Activated naive CD8-positive, alpha-beta T cell treated with anti-CD3 and anti-CD28 coated beads for 36 hours (primary cell): ENCODE data around the gene TCF3. TPM values are rescaled to one million over a fixed set of nuclear protein-coding genes. Genes with fewer than 3 reads are reported as not detected.
"Not testable (repeated sequence)": the region's sequence is repeated elsewhere in the genome, so short reads cannot be mapped to it uniquely, and the experiment has no call there.

Source experiments
- DNase-seq: peaks from one replicate; pipeline ENCODE4 v3.0.0; 2021
- H3K27ac Mint-ChIP-seq: one replicate; pipeline ENCODE4 v1.8.0; 2022; ENCODE audit warnings: mild to moderate bottlenecking, moderate library complexity, mixed read lengths
- H3K27me3 Mint-ChIP-seq: one replicate; pipeline ENCODE4 v1.8.0; 2022; ENCODE audit warnings: mild to moderate bottlenecking, mixed read lengths
- H3K36me3 Mint-ChIP-seq: one replicate; pipeline ENCODE4 v1.8.0; 2021; ENCODE audit warnings: mild to moderate bottlenecking, mixed read lengths
- H3K4me1 Mint-ChIP-seq: one replicate; pipeline ENCODE4 v1.8.0; 2021; ENCODE audit warnings: mixed read lengths
- H3K4me3 Mint-ChIP-seq: one replicate; pipeline ENCODE4 v1.8.0; 2022; ENCODE audit warnings: mild to moderate bottlenecking, moderate library complexity, mixed read lengths
- H3K9me3 Mint-ChIP-seq: one replicate; pipeline ENCODE4 v1.8.0; 2022; ENCODE audit warnings: mixed read lengths
- total RNA-seq, 2 experiments: library from RNA; stranded (reverse); gene quantifications; one replicate each; pipeline ENCODE4 v1.2.3, GENCODE V29; 2021

The TCF3 gene
- total RNA-seq, result 100 to 1,000 TPM; 106 TPM

DNA sequence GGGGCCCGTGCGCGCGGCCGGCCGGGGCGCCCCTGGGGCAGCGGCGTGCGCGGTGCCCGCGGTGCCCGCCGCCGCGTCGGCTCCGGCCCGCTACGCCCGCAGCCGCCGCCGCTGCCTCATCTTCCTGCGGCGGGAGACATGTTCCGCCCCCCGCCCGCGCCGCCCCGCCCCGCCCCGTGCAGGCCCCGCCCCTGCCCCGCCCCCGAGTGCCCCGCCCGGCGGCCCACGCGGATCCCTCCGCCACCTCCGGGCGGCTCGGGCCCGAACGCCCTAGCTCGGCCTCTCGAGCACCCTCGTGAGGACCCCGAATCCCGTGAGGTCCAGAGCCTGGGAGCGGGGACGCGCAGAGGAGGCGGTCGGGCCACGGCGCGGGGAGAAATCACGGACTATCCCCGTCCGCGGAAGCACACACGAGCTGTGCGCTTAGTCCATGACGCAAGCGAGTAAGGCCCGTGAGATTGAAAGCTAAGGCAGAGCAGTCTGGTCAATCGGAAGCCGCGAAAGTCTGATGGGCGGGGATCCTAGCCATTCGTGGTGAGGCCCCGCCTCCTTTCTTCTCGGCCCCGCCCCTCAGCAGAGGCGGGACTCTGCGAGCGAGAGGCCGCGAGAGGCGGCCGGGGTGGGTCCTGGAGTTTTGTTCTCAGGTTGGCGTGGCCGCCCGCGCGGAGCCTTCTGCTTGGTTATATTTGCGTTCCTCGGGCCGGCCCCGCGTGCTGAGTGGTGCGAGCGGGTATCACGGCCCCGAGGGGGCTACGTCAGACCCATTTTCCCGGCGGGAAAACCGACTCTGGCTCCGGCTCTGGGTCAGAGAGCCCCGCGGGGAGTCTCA lies at the start of gene TCF3:
TCF3 (minus strand) TSS at position 145 of the 829 bp plus-strand sequence. CDS start 2,367 bp downstream, outside the sequence.
- DNase-seq, result peak; percentile 98
- peak within 1 kb of the TSS; percentile 95 for H3K27ac Mint-ChIP-seq
- H3K36me3 Mint-ChIP-seq, result peaks cover 8% of the 10 kb centered on the region
- H3K4me1 Mint-ChIP-seq, result peaks cover 23% of the 10 kb centered on the region
- no peaks in the 10 kb centered on the region for H3K9me3 Mint-ChIP-seq
- H3K4me3 Mint-ChIP-seq, result peak within 1 kb of the TSS; percentile 88
- H3K27me3 Mint-ChIP-seq, result no peaks in the 10 kb centered on the region

DNA sequence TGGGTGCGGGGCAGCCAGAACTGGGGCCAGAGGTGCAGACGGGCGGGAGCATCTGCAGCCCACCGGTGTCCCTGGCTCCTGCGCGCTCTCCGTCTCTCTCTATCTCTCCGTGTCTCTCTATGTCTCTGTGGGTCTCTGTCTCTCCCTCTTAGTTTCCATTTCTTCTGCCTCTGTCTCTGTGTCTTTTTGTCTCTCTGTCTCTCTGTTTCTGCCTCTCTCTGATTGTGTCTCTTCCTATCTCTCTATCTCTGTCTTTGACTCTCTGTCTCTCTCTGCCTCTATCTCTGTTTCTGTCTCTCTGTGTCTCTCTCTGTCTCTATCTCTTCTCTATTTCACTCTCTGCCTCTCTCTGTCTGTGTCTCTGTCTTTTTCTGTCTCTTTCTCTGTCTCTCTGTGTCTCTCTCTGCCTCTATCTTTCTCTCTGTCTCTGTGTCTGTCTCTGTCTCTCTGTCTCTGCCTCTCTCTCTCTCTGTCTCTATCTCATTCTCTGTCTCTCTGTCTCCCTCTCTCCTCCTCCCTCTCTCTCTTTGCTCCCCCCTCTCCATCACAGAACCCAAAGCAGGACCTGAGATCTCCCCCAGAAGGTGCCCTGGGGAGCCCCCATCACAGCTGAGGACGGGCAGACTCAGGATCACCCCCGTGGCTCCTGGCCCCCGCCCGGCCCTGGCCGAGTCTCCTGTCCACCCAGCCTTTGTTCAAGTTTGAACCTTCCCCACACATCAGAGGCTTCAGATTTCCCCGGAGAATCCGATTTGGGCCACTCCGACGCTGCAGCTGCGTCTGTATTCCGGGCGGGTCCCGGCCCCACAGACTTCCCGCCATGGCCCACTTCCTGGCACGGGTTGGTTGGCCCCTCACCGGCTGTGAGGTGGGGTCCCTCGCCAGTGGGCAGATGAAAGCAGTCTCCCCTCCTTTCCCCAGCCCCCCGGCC lies 48.6 kb upstream of the TCF3 start:
- Mint-ChIP-seq H3K36me3 (peaks cover 2% of the 10 kb centered on the region), H3K27ac (no peak overlapping the region), H3K27me3 (peaks cover 41% of the 10 kb centered on the region), H3K9me3 (peaks cover 2% of the 10 kb centered on the region), H3K4me3 (no peak overlapping the region), H3K4me1 (peaks cover 7% of the 10 kb centered on the region)
- DNase-seq, result no peak

DNA sequence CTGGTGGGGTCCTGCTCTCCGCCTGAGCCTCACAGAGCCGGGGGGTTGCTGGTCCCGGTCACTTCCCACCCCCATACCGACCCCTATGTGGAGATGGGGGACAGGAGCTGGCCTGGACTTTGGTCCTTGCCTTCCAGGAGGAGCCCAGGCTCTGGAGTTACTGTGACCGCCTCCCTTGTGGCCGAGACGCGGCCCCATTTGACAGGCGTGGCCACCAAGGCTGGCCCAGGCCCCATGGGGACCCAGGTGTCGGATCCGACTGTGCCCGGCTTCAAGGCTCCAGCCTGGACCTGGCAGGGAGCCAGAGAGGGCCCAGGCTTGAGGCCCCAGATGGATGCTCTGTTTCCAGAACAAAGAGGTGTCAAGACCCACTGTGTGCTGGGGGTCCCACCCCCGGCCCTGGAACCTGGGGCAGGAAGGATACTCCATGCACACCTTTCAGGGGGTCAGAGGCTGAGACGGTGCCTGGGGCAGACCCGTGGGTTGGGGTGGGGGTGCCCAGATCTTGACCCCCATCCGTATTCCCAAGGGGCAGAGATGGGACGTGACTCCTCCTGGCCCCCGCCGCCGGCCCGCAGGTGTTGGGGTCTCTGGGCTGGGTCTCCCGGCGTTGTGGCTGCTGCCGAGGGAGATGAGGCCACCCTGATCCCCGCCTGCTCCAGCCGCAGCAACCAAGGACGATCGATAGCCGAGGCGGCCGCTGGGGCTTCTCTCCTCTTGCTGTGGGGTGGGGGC lies 47.8 kb upstream of the TCF3 start:
- Mint-ChIP-seq H3K27ac (no peak overlapping the region), H3K27me3 (peaks cover 35% of the 10 kb centered on the region)

DNA sequence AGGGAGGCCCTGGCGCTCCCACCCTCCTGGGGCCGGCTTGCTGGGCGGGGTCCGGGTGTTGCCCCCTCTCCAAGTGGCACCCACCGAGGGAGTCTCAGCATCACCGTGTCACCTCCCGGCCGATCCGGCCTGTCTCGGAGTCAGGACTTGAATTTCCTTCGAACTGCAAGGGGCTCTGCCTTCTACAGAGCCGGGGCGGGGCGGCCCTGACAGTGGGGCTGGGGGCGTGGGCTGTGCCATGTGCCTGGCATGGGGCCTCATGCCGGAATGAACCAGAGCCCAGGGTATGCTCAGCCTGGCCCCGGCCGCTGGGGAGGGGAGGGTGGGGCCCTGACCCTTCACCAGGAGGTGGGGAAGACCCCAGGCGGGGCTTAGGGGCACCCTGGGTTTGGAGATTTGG lies 47.0 kb upstream of the TCF3 start:
- peaks cover 7% of the 10 kb centered on the region for H3K4me1 Mint-ChIP-seq
- peaks cover 34% of the 10 kb centered on the region for H3K27me3 Mint-ChIP-seq
- no peak for DNase-seq
- H3K36me3 Mint-ChIP-seq, result peaks cover 5% of the 10 kb centered on the region
- H3K27ac Mint-ChIP-seq, result no peak overlapping the region
- H3K4me3 Mint-ChIP-seq, result no peak overlapping the region
- peaks cover 14% of the 10 kb centered on the region for H3K9me3 Mint-ChIP-seq

More for the DNA sequence above, 47.8 kb upstream of the TCF3 start:
- no peak for DNase-seq
- H3K36me3 Mint-ChIP-seq, result peaks cover 4% of the 10 kb centered on the region
- no peak overlapping the region for H3K4me3 Mint-ChIP-seq
- peaks cover 7% of the 10 kb centered on the region for H3K4me1 Mint-ChIP-seq
- peaks cover 10% of the 10 kb centered on the region for H3K9me3 Mint-ChIP-seq

DNA sequence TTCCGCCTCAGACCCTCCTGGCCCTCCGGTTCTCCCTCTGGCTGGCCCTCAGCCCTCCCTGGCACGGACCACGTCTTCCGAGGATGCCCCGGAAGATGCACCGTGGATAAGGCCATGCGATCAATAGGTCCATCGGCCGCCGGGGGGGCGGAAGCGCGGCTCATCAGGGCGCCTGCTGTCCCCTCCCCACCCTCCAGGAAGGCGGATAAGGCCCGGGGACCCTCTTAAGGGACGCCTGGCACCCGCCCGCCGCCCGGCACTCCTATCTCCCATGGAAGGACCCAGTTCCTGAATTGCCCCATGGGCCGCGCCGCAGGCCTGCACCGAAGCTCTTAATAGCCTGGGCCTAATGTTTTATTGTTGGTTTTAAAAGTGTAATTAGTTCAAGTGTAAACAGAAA lies 46.2 kb upstream of the TCF3 start:
- Mint-ChIP-seq H3K36me3 (peaks cover 6% of the 10 kb centered on the region), H3K4me3 (no peak overlapping the region), H3K27me3 (peaks cover 39% of the 10 kb centered on the region), H3K9me3 (peaks cover 16% of the 10 kb centered on the region), H3K27ac (no peak overlapping the region), H3K4me1 (peaks cover 7% of the 10 kb centered on the region)
- no peak for DNase-seq

DNA sequence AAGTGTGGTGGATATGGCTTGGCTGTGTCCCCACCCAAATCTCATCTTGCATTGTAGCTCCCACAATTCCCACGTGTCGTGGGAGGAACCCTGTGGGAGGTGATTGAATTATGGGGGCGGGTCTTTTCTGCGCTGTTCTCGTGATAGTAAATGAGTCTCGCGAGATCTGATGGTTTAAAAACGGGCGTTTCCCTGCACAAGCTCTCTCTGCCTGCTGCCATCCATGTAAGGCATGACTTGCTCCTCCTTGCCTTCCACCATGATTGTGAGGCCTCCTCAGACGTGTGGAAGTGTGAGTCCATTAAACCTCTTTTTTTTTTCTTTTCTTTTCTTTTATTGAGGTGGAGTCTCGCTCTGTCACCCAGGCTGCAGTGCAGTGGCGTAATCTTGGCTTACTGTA lies 43.1 kb upstream of the TCF3 start:
- peaks cover 49% of the 10 kb centered on the region for H3K27me3 Mint-ChIP-seq
- not testable (repeated sequence) for H3K36me3 Mint-ChIP-seq, DNase-seq, H3K27ac Mint-ChIP-seq, H3K4me1 Mint-ChIP-seq, H3K4me3 Mint-ChIP-seq
- peaks cover 16% of the 10 kb centered on the region for H3K9me3 Mint-ChIP-seq

DNA sequence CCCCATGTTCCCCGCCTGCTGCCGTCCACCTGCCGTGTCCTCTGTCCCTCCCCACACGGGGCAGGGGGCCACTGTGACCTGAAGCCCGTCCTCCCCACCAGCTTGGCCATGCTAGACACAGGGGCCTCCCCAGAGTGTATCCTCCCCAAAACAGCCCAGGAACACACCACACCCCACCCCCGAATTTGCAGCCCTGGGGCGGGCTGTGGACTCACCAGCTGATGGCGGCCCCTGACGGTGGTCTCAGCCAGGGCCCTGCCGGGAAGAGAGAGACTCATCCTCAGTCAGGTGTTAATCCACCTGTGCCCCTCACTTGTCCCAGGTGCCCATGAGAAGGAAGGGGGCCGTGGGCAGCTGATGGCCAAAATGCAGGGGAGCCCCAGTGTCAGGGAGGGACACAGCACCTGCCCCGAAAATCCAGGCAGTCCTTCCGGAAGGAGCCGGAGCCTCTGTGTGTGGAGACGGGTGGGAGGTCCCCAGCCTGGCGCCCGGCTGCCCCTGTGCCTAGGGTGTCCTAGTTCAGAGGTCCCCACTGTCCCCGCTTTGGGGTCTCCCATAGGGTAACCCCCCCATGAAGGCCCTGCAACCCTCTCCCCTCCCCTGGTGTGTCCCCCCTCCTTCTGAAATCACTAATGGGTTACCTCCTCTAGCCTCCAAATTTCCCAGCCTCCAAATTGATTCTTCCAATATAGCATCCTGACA lies 39.3 kb upstream of the TCF3 start:
- Mint-ChIP-seq H3K27me3 (peaks cover 70% of the 10 kb centered on the region), H3K27ac (no peak overlapping the region), H3K4me3 (no peak overlapping the region), H3K4me1 (no peaks in the 10 kb centered on the region), H3K9me3 (peaks cover 16% of the 10 kb centered on the region), H3K36me3 (peaks cover 6% of the 10 kb centered on the region)
- DNase-seq, result no peak

DNA sequence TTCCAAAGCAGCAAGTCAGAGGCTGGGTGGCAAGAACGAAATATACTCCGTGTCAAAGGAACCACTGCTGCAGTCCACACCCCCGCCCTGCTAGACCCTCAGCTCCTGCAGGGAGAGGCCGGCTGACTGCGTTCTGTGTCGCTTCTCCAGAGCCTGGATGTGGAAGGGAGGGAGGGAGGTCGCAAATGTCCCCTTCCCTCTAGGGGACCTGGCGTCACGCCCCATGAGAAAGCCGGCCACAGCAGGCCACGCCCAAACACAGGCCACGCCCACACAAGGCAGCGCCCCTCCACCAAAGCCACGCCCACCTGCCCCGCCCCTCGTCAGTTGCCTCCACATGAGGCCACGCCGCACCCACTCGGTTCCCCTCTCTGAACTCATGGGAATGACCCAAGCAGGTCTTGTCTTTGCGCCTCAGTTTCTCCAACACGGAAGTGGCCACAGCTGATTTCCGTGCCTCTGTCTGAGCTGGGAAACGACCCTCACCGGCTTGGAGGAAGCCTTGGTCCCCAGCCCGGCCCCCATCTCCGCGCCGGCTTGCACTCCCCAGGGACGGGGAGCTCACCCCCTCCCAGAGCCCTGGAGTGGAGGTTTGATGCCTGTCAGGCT lies 38.4 kb upstream of the TCF3 start:
- Mint-ChIP-seq H3K27me3 (peaks cover 74% of the 10 kb centered on the region), H3K27ac (no peak overlapping the region), H3K4me3 (no peak overlapping the region), H3K9me3 (peaks cover 12% of the 10 kb centered on the region), H3K36me3 (peaks cover 4% of the 10 kb centered on the region), H3K4me1 (no peaks in the 10 kb centered on the region)
- peak; percentile 67 for DNase-seq

DNA sequence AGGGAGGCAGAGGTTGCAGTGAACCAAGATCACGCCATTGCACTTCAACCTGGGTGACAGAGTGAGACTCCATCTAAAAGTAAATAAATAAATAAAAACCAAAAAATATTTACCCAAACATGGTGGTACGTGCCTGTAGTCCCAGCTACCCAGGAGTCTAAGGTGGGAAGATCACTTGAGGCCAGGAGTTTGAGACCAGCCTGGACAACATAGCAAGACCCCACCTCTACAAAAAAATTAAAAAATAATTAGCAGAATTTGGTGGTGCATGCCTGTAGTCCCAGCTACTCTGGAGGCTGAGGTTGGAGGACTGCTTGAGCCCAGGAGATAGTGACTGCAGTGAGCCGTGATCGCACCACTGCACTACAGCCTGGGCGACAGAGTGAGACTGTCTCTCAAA lies 33.4 kb upstream of the TCF3 start:
- H3K27ac Mint-ChIP-seq, DNase-seq, H3K36me3 Mint-ChIP-seq, H3K4me3 Mint-ChIP-seq, H3K4me1 Mint-ChIP-seq, H3K9me3 Mint-ChIP-seq: not testable (repeated sequence)
- peaks cover 61% of the 10 kb centered on the region for H3K27me3 Mint-ChIP-seq

DNA sequence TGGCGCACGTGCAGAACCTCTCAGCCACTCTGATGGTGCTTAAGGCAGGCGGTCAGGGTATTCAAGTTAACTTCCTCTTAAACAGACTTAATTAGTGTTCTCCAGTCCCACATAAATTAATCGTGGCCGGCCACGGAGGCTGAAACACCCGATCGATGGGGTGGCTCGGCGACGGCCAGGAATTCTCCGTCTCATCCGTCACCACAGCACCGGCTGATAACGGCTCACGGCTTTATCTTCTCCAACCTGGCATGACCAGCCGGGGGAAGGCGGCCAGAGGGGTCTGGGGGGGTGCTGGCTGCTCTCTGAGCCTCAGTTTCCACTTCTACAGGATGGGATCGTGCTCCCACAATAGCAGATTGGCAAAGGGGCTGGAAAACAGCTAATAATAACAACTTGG lies 32.6 kb upstream of the TCF3 start:
- Mint-ChIP-seq H3K27ac (no peak overlapping the region), H3K36me3 (no peaks in the 10 kb centered on the region), H3K4me1 (no peaks in the 10 kb centered on the region), H3K9me3 (no peaks in the 10 kb centered on the region), H3K27me3 (peaks cover 61% of the 10 kb centered on the region), H3K4me3 (no peak overlapping the region)
- no peak for DNase-seq

DNA sequence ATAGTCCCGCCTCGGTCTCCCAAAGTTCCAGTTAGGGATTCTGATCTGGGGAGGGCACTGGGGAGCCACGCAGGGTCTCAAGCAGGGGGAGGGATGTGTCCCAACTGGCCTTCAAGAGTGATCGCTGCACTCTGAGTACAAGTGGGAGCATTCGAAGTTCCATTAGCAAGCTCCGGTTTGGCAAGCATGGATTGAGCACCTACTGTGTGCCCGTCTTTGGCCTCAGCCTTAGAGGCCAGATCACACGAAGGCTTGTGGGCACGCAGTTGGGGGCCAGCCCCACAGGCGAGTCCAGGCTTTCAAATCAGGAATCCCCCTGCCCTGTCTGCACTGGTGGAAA lies 32.1 kb upstream of the TCF3 start:
- no peak overlapping the region for H3K27ac Mint-ChIP-seq
- no peak for DNase-seq
- H3K4me1 Mint-ChIP-seq, result no peaks in the 10 kb centered on the region
- no peaks in the 10 kb centered on the region for H3K36me3 Mint-ChIP-seq
- H3K9me3 Mint-ChIP-seq, result no peaks in the 10 kb centered on the region
- peaks cover 63% of the 10 kb centered on the region for H3K27me3 Mint-ChIP-seq
- H3K4me3 Mint-ChIP-seq, result no peak overlapping the region

DNA sequence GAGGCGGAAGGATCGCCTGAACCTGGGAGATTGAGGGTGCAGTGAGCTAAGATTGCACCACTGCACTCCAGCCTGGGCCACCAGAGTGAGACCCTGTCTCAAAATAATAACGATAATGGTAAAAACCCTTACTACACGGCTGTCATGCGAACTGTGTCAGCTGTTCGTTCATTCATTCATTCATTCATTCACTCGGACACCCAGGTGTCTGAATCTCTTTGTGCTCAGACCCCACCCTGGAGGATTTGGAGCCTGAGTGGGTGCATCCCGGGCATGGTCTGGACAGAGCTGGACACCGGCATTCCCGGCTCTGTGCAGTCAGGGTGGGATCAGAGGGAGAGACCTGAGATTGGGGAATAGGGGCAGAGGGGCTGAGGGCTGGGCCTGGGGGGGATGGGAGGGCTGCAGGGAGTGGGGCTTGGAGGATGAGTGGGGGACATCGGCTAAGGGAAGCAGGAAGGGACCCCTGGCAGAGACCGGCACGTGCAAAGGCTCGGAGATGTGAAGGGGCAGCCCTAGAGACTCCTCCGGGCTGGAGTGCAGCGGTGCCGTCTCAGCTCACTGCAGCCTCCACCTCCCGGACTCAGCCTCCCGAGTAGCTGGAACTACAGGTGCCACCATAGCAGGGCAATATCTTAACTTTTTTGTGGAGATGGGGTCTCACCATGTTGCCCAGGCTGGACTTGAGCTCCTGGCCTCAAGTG lies 31.6 kb upstream of the TCF3 start:
- no peaks in the 10 kb centered on the region for H3K36me3 Mint-ChIP-seq

DNA sequence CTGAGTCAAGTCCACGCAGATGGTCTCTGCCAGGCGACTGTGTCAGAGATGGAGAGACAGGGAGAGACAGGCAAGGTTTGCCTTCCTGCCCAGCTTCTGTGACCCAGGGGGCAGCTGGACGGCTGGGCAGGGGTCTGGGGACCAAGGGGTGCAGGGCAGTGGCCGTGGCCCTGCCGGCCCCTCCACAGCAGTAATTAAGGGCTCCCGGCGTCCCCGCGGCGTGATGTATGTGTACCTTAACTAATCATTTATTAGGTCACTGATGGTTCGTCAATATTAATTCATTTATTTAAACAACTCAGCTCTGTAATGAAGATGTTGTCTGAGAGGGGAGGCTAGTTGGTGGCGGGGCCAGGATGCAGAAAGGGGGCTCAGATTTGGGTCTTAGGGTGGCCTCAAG lies 28.6 kb upstream of the TCF3 start:
- H3K4me1 Mint-ChIP-seq, result no peaks in the 10 kb centered on the region
- H3K27me3 Mint-ChIP-seq, result peaks cover 68% of the 10 kb centered on the region
- no peaks in the 10 kb centered on the region for H3K36me3 Mint-ChIP-seq
- H3K27ac Mint-ChIP-seq, result no peak overlapping the region
- H3K4me3 Mint-ChIP-seq, result no peak overlapping the region
- DNase-seq, result no peak
- no peaks in the 10 kb centered on the region for H3K9me3 Mint-ChIP-seq

More for the DNA sequence above, 31.6 kb upstream of the TCF3 start:
- no peak overlapping the region for H3K27ac Mint-ChIP-seq
- H3K4me1 Mint-ChIP-seq, result no peaks in the 10 kb centered on the region
- no peak overlapping the region for H3K4me3 Mint-ChIP-seq
- peaks cover 65% of the 10 kb centered on the region for H3K27me3 Mint-ChIP-seq
- DNase-seq, result no peak
- H3K9me3 Mint-ChIP-seq, result no peaks in the 10 kb centered on the region

DNA sequence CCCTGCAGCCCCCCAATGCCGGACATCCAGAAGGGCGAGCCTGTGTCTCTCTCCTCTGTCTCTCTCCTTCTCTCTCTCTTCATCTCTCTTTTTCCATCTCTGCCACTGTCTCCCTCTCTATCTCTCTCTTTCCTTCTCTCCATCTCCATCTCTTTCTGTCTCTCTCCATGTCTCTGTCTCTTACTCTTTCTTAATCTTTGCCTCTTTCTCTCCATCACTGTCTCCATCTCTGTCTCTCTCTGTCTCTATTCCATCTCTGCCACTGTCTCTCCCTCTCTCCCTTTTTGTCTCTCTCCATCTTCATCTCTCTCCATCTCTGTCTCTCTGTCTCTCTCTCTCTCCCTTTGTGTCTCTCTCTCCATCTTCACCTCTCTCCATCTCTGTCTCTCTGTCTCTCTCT lies 25.7 kb upstream of the TCF3 start:
- Mint-ChIP-seq H3K4me3 (no peak overlapping the region), H3K36me3 (no peaks in the 10 kb centered on the region), H3K27me3 (peaks cover 84% of the 10 kb centered on the region), H3K9me3 (no peaks in the 10 kb centered on the region), H3K4me1 (no peaks in the 10 kb centered on the region), H3K27ac (no peak overlapping the region)
- no peak for DNase-seq
